Measurements from ENCODE around the gene PDE1A.

DNA sequence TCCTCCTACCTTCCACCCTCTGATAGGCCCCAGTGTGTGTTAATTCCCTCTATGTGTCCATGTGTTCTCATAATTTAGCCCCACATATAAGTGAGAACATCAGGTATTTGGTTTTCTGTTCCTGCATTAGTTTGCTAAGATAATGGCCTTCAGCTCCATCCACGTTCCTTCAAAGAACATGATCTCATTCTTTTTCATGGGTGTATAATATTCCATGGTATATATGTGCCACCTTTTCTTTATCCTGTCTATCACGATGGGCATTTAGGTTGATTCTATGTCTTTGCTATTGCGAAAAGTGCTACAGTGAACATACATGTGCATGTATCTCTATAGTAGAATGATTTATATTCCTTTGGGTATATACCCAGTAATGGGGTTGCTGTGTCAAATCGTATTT, 46.8 kb upstream of the PDE1A start:
- TF ChIP-seq, protein P1, sequence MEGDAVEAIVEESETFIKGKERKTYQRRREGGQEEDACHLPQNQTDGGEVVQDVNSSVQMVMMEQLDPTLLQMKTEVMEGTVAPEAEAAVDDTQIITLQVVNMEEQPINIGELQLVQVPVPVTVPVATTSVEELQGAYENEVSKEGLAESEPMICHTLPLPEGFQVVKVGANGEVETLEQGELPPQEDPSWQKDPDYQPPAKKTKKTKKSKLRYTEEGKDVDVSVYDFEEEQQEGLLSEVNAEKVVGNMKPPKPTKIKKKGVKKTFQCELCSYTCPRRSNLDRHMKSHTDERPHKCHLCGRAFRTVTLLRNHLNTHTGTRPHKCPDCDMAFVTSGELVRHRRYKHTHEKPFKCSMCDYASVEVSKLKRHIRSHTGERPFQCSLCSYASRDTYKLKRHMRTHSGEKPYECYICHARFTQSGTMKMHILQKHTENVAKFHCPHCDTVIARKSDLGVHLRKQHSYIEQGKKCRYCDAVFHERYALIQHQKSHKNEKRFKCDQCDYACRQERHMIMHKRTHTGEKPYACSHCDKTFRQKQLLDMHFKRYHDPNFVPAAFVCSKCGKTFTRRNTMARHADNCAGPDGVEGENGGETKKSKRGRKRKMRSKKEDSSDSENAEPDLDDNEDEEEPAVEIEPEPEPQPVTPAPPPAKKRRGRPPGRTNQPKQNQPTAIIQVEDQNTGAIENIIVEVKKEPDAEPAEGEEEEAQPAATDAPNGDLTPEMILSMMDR (IDR thresholded peaks at IDR 0.05) = no peak
- TF ChIP-seq POLR2A (IDR thresholded peaks at IDR 0.05) = no peak

Data from esophagus squamous epithelium (tissue), 4 donors.